HG03439 (cell line): ENCODE measurements around the gene GDF7.

Experiments
- ATAC-seq: cut with Tn5 transposase; IDR thresholded peaks from one replicate; pipeline ENCODE4 v1.9.1; 2021; ENCODE audit warnings: mild to moderate bottlenecking, moderate library complexity; ENCODE audit not compliant: unreplicated experiment

GDF7 gene

DNA sequence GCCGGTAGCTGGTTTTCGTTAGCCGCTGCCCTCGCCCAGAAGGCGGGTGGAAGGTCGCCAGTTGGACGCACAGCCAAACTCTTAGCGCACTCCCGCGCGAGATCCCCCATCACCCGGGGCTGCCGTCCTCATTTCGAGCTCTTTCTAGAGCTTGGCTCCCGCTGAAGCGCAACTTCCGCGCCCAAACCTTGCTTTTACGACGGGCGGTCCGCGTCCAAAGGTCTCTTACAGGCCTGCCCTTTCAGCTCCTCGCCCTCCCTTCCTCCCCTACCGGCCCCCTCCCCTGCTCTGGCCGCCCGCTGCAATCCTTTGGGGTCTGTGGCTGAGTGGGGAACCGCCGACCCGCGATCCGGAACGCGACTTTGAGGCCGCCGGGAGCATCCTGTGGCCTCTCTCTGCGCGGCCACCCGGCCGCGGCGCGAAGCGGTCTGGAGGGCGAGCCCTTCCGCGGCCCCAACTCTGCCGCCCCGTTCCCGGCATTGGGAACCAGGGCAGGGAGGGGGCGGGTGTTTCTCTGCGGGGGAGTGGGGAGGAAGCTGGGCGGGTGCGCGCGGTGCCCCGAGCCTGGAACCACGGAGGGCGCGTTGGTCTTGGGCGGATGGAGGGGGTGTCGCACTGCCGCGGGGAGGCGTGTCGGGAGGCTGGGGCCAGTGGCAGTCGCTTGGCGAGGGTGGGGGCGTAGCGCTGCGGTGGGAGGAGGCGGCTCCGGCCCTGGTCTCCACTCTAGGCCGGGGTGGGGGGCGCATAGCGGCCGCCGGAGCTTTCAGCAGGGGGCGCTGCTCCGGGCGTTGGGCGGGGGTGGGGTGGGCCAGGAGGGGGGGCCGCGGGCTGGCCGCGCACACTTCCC, at the start of gene GDF7:
GDF7 (plus strand) TSS at position 841 of the 847 bp plus-strand sequence. CDS start 96 bp downstream, outside the sequence.
- ATAC-seq = no peak

DNA sequence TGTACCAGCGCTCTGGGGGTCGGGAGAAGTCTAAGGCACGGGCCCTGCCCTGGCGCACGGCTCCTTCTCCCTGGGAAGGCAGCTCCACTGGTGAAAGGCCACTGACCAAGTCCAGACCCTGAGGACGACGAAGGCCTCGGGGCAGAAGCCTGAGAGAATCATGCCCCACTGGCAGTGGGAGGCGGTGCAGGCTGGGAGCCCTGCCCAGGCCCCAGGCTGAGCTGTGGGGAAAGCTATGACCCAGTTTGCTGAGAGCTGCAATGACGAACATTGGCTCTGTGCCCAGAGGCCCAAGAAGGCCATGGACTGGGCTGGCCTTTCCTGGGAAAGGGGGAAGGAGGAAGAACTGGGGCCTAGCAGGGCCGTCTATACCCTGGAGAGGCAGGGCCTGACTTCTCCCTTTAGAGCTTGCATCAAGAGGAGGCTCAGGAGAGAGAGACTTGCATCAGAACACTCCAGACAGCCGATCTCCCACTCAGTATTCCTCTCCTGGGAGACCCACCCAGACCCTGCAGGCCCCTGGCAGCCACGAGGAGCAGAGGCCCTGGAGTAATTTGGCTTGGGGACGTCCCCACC, 49.0 kb upstream of the GDF7 start:
- no peak for ATAC-seq

- no peak for ATAC-seq
Measured at GRCh38 chr2:20618468-20618885, 48.5 kb upstream of the GDF7 start.

DNA sequence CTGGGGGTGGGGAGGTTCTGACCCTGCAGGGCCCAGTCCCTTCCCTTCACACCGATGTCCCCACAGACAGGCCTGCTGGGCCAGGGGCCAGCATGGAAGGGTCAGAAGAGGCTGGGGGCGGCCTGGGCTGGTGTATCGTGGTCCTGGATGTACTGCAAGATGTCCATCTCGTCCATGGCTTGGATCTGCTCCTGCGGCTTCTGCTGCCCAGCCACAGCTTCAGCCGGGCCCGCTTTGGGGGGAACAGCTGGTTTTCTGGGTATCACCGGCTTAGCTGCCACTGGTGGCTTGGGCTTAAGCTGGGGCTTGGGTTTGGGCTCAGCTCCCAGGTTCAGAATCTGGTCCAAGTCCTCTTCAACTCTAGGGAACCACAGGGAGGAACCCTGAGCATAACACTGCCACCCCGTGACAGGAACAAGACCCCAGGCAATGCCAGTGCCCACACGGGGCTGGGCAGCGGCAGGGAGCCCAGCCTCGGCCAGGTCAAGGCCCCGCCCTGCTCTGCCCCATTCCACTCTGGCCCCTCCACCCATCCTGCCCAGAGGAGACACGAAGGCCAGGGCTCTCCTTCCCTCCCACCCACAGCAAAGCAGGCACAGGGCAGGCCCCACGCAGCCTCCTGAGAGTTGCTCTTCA, 47.9 kb upstream of the GDF7 start:
- ATAC-seq = no peak

DNA sequence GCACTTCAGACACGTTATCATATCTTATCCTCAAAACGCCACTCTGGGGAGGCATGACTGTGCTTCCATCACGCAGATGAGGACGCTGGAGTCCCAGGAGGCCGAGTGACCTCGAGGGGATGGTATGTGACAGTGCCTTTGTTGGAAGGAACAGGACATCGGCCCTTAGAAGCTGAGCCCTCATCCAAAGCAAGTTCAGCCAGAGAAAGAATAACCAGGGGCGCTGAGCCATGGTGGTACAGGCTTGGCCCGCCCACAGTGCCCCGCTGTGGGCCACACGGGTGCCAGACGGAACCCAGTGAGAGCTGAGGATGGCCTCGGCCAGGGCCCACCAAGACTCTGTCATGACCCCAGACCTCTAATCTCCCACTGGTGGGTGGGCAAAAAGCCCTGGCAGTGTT, 47.3 kb upstream of the GDF7 start:
- no peak for ATAC-seq

DNA sequence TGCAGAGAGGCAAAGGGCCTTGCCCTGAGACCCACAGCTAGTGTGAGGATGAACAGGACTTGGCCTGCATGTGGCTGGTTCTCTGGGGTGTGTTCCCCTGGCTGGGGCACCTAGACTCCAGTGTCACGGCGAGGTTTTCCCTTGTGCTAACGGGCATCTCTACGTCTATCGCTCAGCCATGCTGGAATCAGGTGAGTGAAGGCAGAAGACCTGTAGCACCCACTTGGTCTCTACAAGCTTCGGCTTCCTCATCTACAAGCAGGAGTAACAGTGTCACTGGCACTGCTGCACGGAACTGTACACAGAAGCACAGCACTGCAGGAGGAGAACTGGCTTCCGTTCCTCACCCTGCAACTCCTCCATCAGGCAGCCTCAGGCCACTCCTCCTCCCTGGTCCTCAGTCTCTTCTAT, 46.7 kb upstream of the GDF7 start:
- no peak for ATAC-seq

GRCh38 chr2:20620696-20621365, 46.1 kb upstream of the GDF7 start:
- no peak for ATAC-seq

DNA sequence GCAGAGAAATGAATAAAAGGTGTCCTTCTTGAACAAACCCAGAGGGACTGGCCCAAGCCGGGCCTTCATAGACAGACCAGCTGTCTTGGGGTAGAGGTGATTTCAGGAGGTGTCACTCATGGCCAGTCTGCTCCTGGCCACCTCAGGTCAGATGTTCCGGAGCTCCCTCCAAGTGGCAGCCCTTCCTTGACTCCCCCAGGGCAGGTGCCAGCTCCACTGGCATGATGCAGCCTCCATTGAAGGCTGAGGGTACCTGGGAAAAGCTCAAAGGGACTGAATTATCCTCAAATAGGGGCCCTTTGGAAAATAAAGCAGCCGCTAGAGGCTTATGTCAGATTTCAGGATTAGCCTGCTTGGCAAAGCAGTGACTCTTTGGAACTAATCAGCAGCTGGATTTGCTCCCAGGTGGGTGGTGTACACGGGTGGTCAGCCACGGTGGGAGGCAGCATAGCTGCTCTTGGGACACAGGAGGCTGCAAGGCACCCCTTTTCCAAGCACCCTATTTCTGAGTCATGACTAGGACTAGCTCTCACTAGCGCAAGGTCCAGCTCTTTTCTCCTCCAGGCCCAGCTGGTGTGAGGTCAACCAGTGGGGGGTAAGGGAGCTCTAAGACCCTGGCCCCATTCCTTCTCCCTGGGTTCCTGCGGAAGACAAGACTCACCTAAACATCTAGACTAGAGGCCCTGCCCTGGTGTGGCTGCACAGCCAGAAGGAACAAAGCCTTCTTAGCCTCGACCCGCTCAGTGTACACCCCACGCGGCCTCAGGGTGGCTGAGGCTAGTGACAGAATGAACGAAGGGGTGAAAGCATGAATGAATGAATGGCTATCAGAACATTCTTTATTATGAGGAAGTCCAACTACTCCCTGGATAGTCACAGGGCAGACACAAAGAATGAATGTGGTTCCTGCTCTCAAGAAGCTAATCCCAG, 45.3 kb upstream of the GDF7 start:
- ATAC-seq = no peak

- no peak for ATAC-seq
Measured at GRCh38 chr2:20622296-20622686, 44.7 kb upstream of the GDF7 start.

DNA sequence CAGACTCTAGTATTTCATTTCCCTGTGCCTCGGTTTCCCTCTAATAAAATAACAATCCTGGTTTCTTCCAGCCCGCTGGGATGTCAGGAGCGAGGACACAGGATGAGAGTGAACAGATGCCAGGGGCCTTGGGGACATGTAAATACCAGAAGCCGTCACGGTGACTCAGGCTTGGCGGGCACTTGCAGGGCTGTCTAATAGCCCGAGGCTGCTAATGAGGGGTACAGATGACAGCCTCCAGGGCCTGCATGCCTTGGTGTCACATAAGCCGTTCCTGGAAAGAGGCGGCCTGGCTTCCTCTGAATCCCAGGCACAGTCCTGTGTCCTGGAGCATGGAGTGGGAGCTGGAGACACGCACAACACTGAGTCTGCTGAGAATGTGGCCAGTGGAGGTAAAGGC, 44.2 kb upstream of the GDF7 start:
- no peak for ATAC-seq

GRCh38 chr2:20623241-20623640, 43.7 kb upstream of the GDF7 start:
- no peak for ATAC-seq

GRCh38 chr2:20623741-20624155, 43.2 kb upstream of the GDF7 start:
- ATAC-seq = no peak

GRCh38 chr2:20624156-20624883, 42.6 kb upstream of the GDF7 start:
- ATAC-seq = no peak

DNA sequence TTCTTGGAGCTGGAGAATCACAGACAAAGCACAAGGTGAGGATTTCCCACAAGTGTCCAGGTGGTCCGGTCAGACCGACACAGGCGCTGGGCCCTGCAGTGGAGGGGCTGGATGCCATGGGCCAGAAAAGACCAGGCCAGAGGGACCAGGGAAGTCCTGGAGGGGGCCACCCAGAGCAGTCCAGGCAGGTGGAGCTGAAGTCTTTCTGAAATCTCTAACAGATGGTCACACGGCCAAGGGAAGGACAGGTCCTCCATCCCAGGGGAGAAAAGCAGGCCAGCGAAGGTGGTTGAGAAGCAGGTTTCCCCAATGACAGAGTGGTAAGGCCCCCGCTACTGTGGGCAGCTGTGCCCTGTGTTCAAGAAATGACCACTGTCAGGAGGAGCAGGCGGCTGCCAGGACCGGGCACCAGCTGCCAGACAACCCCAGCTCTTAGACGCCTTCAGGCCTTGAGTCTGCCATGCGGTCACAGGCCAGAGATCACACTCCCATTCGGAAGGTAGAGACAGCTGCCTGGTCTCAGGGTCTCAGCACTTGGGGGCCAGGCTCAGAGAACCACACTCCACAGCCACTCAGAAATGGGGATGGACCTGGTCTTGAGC, 42.0 kb upstream of the GDF7 start:
- ATAC-seq = no peak

DNA sequence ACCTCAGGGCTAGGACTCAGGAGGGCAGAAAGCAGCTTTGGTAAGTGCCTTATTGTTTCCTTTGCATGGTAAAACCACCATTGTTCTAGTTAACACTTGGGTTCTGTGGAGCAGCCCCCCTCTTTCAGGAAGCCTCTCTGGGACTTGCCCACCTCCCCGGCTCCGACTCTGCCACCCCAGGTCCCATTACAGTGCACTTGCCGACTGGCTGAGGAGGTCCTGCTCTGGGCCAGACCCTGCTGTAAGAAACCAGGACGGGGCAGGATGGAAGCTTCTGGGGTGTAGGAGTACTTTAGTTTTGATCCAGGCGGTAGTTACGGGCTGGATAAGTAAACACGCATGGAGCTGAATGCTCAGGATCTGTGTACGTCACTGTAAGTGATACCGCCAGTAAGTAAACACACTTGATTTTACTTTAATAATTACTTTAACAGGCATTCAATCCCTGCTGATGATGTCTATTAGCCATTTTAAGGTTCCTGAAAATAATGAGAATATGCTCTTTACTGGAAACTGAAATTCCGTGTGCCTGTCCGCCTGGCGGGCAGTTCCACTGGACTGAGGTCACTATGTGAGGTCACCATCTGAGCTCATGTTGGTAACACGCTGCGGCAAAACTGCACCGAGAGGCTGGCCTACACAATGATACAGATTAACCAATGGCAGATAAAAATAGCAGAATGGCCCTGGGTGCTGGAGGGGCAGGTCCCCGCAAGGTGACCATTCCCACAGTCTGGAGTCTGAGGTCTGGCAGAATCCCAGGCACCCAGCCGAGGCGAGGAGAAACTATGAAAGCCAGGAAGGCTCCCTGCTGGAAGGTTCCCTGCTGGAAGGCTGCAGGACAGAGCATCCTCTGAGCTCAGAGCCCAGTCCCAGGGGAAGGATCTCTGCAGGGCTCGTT, 41.2 kb upstream of the GDF7 start:
- no peak for ATAC-seq

DNA sequence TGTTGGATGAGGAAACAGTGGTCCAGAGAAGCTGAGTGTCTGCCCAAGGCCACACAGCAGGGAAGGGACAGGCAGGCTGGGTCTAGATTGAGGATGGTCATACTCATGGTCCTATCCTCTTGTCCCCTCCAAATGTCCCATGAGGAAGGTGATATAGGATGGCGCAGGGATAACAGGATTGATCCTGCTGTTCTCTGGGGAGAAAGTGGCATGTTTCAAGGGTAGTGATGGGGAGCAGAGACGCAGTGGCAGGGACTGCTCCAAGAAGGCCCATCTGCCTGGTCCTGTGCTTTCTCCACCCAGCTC, 40.6 kb upstream of the GDF7 start:
- no peak for ATAC-seq

- ATAC-seq = no peak
Measured at GRCh38 chr2:20626698-20627513, 40.0 kb upstream of the GDF7 start.
